K562 (cell line): ENCODE measurements around the gene UBR1. TPM values are rescaled to one million over a fixed set of nuclear protein-coding genes. Genes with fewer than 3 reads are reported as not detected.

Source experiments
- ATAC-seq: fragments of 200-7000 bp; cut with Tn5 transposase; 3 replicates; pipeline ENCODE4 v1.9.1; 2020; ENCODE audit warnings: moderate library complexity
- BruUV-seq: library from RNA; stranded (reverse); fragments of 400-500 nt; replicated peaks from 2 replicates; lab custom pipeline; 2021; lab: Mats Ljungman, UMichigan
- CTCF ChIA-PET: fragments of 300-600 bp; formaldehyde crosslinking; extraction: SDS; loops from one replicate; lab custom pipeline; 2021; ENCODE audit warnings: low intra/inter-chr PET ratio; lab: Yijun Ruan, JAX
- POLR2A ChIA-PET: fragments of 300-600, 350-650 bp; sonication (Branson Sonifier 250); formaldehyde crosslinking; extraction: SDS; loops from one replicate; lab custom pipeline; 2021; ENCODE audit warnings: antibody characterized with exemption, inconsistent platforms; lab: Yijun Ruan, JAX
- DNase-seq, 4 experiments: peaks; one replicate each; pipeline versions ENCODE4 v3.0.0 to v3.0.0-alpha.2; 2011 to 2018; ENCODE audit warnings: low spot score in 3 of 4, mixed read lengths in 3 of 4; ENCODE audit errors: extremely low read depth in 1 of 4
- FAIRE-seq: peaks from 2 replicates; lab custom pipeline; 2011; peaks lifted over from hg19 to GRCh38; lab: Jason Lieb, UNC
- H2AFZ ChIP-seq: 2 replicates; pipeline ENCODE4 v1.6.0; 2011; ENCODE audit warnings: low read depth, low read length, control low read depth, inconsistent platforms
- H3K27ac ChIP-seq: fragments of 200-600 bp; 3 replicates; pipeline ENCODE4 v1.8.0; 2011; ENCODE audit warnings: low read depth, mild to moderate bottlenecking, control low read depth, inconsistent platforms, low read length, moderate library complexity, mixed read lengths; ENCODE audit errors: extremely low read depth
- H3K27me3 ChIP-seq, 2 experiments: fragments of 300-600 bp in 1 of 2; 2 replicates in 1 of 2; 3 replicates in 1 of 2; pipeline versions ENCODE4 v1.6.0 to v1.8.0; 2011; ENCODE audit warnings: inconsistent platforms in 2 of 2, low read length in 2 of 2, mild to moderate bottlenecking in 1 of 2, mixed read lengths in 1 of 2, moderate library complexity in 1 of 2; ENCODE audit not compliant: control insufficient read depth in 2 of 2, insufficient read depth in 2 of 2
- H3K36me3 ChIP-seq: fragments of 300-600 bp; 3 replicates; pipeline ENCODE4 v1.8.0; 2011; ENCODE audit warnings: mild to moderate bottlenecking, low read length, inconsistent platforms; ENCODE audit not compliant: control insufficient read depth, insufficient read depth
- H3K4me1 ChIP-seq, 2 experiments: fragments of 200-600 bp in 1 of 2; replicated peaks in 1 of 2; 2 replicates in 1 of 2; 3 replicates in 1 of 2; pipeline versions ENCODE4 v1.5.1 to v1.8.0; 2011; ENCODE audit warnings: inconsistent platforms in 2 of 2, low read length in 2 of 2, mild to moderate bottlenecking in 1 of 2, mixed read lengths in 1 of 2, moderate library complexity in 1 of 2; ENCODE audit not compliant: control insufficient read depth in 2 of 2, insufficient read depth in 2 of 2
- H3K4me2 ChIP-seq: 2 replicates; pipeline ENCODE4 v1.6.1; 2011; ENCODE audit warnings: low read length, control low read depth, inconsistent platforms, mixed read lengths; ENCODE audit not compliant: insufficient read depth
- H3K4me3 ChIP-seq: fragments of 200-600 bp; sonication (generic), shearing (Covaris generic); 2 replicates; pipeline ENCODE4 v1.5.1; 2016; ENCODE audit warnings: control low read depth, inconsistent platforms
- H3K79me2 ChIP-seq: fragments of 200-600 bp; 3 replicates; pipeline ENCODE4 v1.8.0; 2011; ENCODE audit warnings: low read length, inconsistent platforms; ENCODE audit not compliant: control insufficient read depth, insufficient read depth
- H3K9ac ChIP-seq, 2 experiments: 2 replicates each; pipeline versions ENCODE4 v1.6.0 to v1.6.1; 2011; ENCODE audit warnings: low read depth in 2 of 2, low read length in 2 of 2, control low read depth in 1 of 2, inconsistent platforms in 1 of 2, mild to moderate bottlenecking in 1 of 2, mixed read lengths in 1 of 2; ENCODE audit not compliant: insufficient read depth in 1 of 2
- H3K9me1 ChIP-seq: one replicate; pipeline ENCODE4 v1.6.0; 2011; ENCODE audit warnings: inconsistent platforms, mild to moderate bottlenecking, low read length, moderate library complexity; ENCODE audit not compliant: control insufficient read depth, insufficient read depth
- H3K9me3 ChIP-seq: replicated peaks from 2 replicates; pipeline ENCODE4 v1.5.1; 2011; ENCODE audit warnings: low read depth, low read length, inconsistent platforms; ENCODE audit not compliant: control insufficient read depth, insufficient read depth
- H4K20me1 ChIP-seq: replicated peaks from 2 replicates; pipeline ENCODE4 v1.6.1; 2011; ENCODE audit warnings: low read length, inconsistent platforms, mixed read lengths; ENCODE audit not compliant: control insufficient read depth, insufficient read depth
- BRCA1 ChIP-seq, 2 experiments: fragments of 450-650 bp in 1 of 2; sonication (generic) in 1 of 2; formaldehyde crosslinking in 1 of 2; IDR thresholded peaks; 2 replicates each; pipeline versions ENCODE4 v1.5.0 to v1.6.1; 2017 to 2020; ENCODE audit warnings: mild to moderate bottlenecking in 1 of 2, missing genetic modification reagents in 1 of 2
- CCNT2 ChIP-seq: IDR thresholded peaks from 2 replicates; pipeline ENCODE4 v1.6.1; 2011; ENCODE audit warnings: borderline replicate concordance, low read depth, mild to moderate bottlenecking, moderate library complexity, mixed read lengths, low read length; ENCODE audit not compliant: insufficient read length; ENCODE audit errors: extremely low read depth
- HCFC1 ChIP-seq: IDR thresholded peaks from 2 replicates; pipeline ENCODE4 v1.6.1; 2012; ENCODE audit warnings: low read depth, low read length, improper control_type of control experiment
- MEIS2 ChIP-seq: fragments of 450-650 bp; IDR thresholded peaks from 2 replicates; pipeline ENCODE4 v1.6.1; 2014; ENCODE audit warnings: mild to moderate bottlenecking; ENCODE audit not compliant: partially characterized antibody
- MTA1 ChIP-seq: fragments of 450-650 bp; IDR thresholded peaks from 2 replicates; pipeline ENCODE4 v1.6.1; 2017; ENCODE audit warnings: borderline replicate concordance
- MTA2 ChIP-seq: fragments of 450-650 bp; IDR thresholded peaks from 2 replicates; pipeline ENCODE4 v1.6.1; 2016; ENCODE audit warnings: low read depth
- PTRF ChIP-seq: fragments of 450-650 bp; IDR thresholded peaks from 2 replicates; pipeline ENCODE4 v1.6.1; 2016; ENCODE audit warnings: mild to moderate bottlenecking, missing genetic modification characterization, missing compliant biosample characterization
- ZNF324 ChIP-seq: fragments of 250-450 bp; sonication (Bioruptor Pico); IDR thresholded peaks from 2 replicates; pipeline ENCODE4 v1.4.0; 2020; ENCODE audit warnings: mild to moderate bottlenecking
- ZNF384 ChIP-seq: IDR thresholded peaks from 2 replicates; pipeline ENCODE4 v1.6.1; 2012; ENCODE audit warnings: low read depth, low read length, improper control_type of control experiment
- ZNF707 ChIP-seq: fragments of 250-450 bp; sonication (Bioruptor Pico); conservative IDR thresholded peaks from 2 replicates; pipeline ENCODE4 v1.8.0; 2022; ENCODE audit warnings: inconsistent platforms, mild to moderate bottlenecking, moderate library complexity
- ZNF764 ChIP-seq: fragments of 250-450 bp; sonication (Bioruptor Pico); IDR thresholded peaks from 2 replicates; pipeline ENCODE4 v1.4.0; 2020; ENCODE audit warnings: low read depth, mild to moderate bottlenecking, moderate library complexity
- in situ Hi-C: fragments of 300-500 bp; cut with MboI; formaldehyde crosslinking; loops from 4 replicates; pipeline ENCODE4 v1.15.0; 2018; ENCODE audit warnings: inconsistent platforms, mixed read lengths
- intact Hi-C: fragments of 100-400 bp; cut with micrococcal nuclease; formaldehyde crosslinking; loops from 2 replicates; pipeline ENCODE4 v1.14.2; 2022
- polyA plus RNA-seq, 8 experiments: library from polyadenylated mRNA; depleted of rRNA in 4 of 8; stranded (reverse) in 5 of 8; unstranded in 3 of 8; fragments of >200 nt; fragmentation: Nextera tagmentation in 2 of 8; fragmentation: Illumina TruSeq in 1 of 8; extraction: Ambion mirVana in 2 of 8; extraction: Trizol in 1 of 8; gene quantifications; 2 replicates each; pipeline versions ENCODE4 v1.2.1 to v1.2.3, GENCODE V29; 2011 to 2014; ENCODE audit warnings: inconsistent platforms in 1 of 8, missing spikeins in 1 of 8
- total RNA-seq, 7 experiments: library from RNA; depleted of rRNA in 6 of 7; stranded (reverse); fragments of >200 nt in 6 of 7; fragmentation: Illumina TruSeq in 2 of 7; extraction: Trizol in 2 of 7; gene quantifications; 2 replicates each; pipeline versions ENCODE4 v1.2.1 to v1.2.3, GENCODE V29; 2011 to 2021; ENCODE audit warnings: low replicate concordance in 1 of 7

UBR1 gene
- total and polyA plus RNA-seq, 9 of the 15 experiments (the other 6 are each of a cell fraction or from before 2014, with no cell fraction given), result 5.8 to 30.7 (median 15.3) TPM

- Histone ChIP-seq H3K9me3 (no peaks in the 10 kb centered on the region), H3K36me3 (peaks cover 53% of the 10 kb centered on the region), H3K9ac (no peak overlapping the region), H3K27ac (no peak overlapping the region), H3K4me2 (no peak overlapping the region), H2AFZ (no peak overlapping the region), H3K27me3 (no peaks in the 10 kb centered on the region), H3K4me1 (no peaks in the 10 kb centered on the region), H4K20me1 (no peaks in the 10 kb centered on the region), H3K4me3 (no peak overlapping the region), H3K79me2 (no peaks in the 10 kb centered on the region), H3K9me1 (no peaks in the 10 kb centered on the region)
- CTCF ChIA-PET, result no interaction called here
- TF ChIP-seq MTA1 (no peak), ZNF764 (CRISPR knock-in tag) (no peak), HCFC1 (no peak), ZNF707 (no peak), CCNT2 (no peak), MEIS2 (no peak), PTRF (tag) (no peak), ZNF324 (no peak), MTA2 (no peak), ZNF384 (no peak), BRCA1 (IDR thresholded peaks at IDR 0.05) (no peak), BRCA1 (CRISPR knock-in tag; IDR thresholded peaks at IDR 0.05) (no peak)
- DNase-seq (no peak), ATAC-seq (no peak), FAIRE-seq (no peak)
- in situ Hi-C loops (no loop called here), intact Hi-C loops (no loop called here)
- BruUV-seq, result no TSS peak
- POLR2A ChIA-PET, result no interaction called here
Observed at GRCh38 chr15:43153269-43153668, 47.4 kb upstream of the UBR1 start.
